MV-4-11 (cell line): Measurements from ENCODE around the gene PPP6R2.
A peak's percentile ranks its signal among the peaks of the same experiment; 100 is the strongest.
"Not testable (repeated sequence)": the region's sequence is repeated elsewhere in the genome, so short reads cannot be mapped to it uniquely, and the experiment has no call there.

Experiments
- DNase-seq: peaks from one replicate; lab custom pipeline; 2025; lab: John Stamatoyannopoulos, UW

The PPP6R2 gene

GRCh38 chr22:50341977-50342650 is 1.0 kb upstream of the PPP6R2 start:
- peak; percentile 80 for DNase-seq

- DNase-seq: no peak
These were observed 411 bp downstream of the PPP6R2 start for GRCh38 chr22:50343541-50343935.

- no peak for DNase-seq
These were observed 3.3 kb downstream of the PPP6R2 start for GRCh38 chr22:50346470-50346869.

GRCh38 chr22:50347157-50347556 is 4.0 kb downstream of the PPP6R2 start:
- DNase-seq: no peak

DNA sequence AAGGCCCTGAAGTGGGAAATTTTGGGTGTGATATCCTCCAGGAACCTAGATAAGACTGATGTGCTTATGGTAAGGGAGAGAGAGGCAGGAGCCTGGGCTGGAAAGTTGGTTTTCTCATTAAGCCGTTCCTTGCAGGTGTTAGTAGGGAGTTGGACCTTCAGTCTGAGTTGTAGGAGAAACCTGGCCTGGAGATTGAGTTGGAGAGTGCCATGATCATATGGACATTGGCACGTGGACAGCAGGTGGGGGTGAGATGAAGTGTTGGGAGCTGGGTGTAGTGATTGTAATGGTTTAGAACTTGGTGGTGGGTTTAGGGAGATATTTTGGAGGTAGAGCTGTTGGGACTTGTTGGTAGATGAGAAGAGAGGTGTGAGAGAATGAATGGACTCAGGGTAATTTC is 4.9 kb downstream of the PPP6R2 start:
- DNase-seq: no peak

GRCh38 chr22:50356186-50356585 is 13.1 kb downstream of the PPP6R2 start:
- DNase-seq: no peak

DNA sequence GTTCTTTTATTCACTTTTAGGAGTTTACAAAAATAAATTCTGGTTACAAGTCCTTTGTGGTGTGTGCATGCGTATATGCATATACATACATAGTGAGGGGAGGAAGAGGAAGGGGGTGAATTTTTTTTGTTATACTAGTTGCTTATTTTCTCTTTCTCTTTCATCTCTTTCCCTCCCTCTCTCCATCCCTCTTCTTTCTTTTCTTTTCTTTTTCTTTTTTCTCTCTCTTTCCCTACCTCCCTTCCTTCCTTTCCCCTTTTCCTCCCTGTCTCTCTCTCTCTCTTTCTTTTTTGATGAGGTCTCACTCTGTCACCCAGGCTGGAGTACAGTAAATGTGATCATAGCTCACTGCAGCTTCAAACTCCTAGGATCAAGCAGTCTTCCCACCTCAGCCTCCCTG is 14.1 kb downstream of the PPP6R2 start:
- DNase-seq: no peak

DNA sequence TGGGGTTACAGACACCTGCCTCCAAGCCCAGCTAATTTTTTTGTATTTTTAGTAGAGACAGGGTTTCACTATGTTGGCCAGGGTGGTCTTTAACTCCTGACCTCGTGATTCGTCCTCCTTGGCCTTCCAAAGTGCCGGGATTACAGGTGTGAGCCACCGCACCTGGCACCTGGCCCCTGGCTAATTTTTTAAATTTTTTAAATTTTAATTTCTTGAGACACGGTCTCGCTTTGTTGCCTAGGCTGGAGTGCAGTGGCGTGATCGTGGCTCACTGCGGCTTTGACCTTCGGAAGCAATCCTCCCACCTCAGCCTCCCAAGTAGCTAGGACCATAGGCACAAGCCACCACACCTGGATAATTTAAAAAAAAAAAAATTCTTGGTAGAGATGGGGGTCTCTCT is 14.6 kb downstream of the PPP6R2 start:
- DNase-seq: no peak

GRCh38 chr22:50360578-50360977 is 17.5 kb downstream of the PPP6R2 start:
- DNase-seq: no peak

GRCh38 chr22:50361222-50361621 is 18.1 kb downstream of the PPP6R2 start:
- no peak for DNase-seq

DNA sequence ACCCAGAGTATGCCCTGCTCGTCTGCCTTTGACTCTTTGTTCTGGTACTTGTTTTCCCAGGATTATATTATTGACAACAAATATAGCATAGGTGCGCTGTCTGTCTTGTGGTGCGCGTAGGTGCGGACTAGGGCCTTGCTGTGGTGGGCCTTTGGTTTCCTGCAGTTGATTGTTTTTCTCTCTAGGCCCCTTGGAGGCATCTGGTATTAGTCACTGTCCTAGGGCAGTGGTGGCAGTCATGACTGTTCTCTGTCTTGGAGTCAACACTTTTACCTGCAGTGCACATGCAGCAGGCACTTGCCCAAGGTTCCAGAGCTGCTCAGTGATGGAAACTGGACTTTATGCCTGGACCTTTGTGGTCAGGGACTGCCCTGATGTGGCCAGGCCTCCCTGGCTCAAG is 18.6 kb downstream of the PPP6R2 start:
- DNase-seq: no peak

DNA sequence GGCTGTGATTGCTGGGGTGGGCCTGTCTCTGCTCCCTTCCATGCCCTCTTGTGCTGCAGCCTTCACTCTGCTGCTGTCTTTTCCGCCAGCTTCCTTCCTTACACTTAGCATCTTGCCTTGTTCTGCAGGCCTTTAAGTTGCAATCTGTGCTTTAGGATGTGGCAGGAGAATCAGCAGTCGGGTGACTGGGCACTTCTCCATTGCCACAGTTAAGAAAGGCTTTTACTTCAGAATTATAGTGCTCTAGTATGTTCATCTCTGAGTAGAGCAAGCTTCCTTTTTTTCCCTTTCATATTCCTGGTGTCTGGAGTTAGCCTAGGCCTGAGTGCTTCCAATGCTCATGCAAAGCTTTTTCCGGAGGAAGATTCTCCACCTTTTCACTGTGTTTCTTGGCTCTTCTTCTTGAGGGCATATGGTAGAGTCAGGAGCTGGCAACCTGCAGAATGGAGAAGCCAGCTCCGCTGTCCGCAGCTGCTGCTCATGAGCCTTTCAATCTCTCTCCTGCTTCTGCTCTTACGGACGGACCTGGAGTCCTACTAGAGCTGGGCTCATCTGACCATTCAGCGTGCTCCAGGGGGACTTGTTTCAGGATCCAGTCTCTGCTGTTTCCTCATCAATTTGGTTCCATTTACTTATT is 20.2 kb downstream of the PPP6R2 start:
- no peak for DNase-seq

DNA sequence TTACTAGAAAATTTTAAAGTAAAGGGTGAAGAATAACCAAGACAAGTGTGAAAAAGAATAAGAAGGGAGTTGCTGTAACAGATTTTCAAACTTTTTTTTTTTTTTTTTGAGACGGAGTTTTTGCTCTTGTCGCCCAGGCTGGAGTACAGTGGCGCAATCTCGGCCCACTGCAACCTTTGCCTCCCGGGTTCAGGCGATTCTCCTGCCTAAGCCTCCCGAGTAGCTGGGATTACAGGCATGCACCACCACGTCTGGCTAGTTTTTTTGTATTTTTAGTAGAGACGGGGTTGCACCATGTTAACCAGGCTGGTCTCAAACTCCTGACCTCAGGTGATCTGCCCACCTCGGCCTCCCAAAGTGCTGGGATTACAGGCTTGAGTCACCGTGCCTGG is 20.7 kb downstream of the PPP6R2 start:
- DNase-seq: not testable (repeated sequence)

GRCh38 chr22:50367778-50368500 is 24.8 kb downstream of the PPP6R2 start:
- DNase-seq: no peak

- DNase-seq: no peak
These were observed 28.0 kb downstream of the PPP6R2 start for GRCh38 chr22:50371101-50371648.

DNA sequence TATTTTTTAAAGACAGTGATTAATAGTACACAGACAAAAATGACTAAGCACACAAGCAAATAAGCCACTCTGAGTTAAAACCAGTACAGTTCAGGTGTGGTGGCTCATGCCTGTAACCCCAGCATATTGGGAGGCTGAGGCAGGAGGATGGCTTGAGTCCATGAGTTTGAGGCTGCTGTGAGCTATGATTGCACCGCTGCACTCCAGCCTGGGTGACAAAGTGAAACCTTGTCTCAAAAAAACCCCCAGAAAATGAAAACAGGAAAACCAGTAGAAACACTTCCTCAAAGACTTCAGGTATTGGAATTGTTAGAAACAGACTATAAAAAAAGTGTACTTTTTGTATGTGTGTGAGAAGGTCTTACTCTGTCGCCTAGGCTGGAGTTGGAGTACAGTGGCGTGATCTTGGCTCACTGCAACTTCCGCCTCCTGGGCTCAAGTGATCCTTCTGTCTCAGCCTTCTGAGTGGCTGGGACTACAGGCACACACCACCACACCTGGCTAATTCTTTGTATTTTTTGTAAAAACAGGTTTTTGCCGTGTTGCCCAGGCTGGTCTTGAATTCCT is 33.0 kb downstream of the PPP6R2 start:
- DNase-seq: no peak

DNA sequence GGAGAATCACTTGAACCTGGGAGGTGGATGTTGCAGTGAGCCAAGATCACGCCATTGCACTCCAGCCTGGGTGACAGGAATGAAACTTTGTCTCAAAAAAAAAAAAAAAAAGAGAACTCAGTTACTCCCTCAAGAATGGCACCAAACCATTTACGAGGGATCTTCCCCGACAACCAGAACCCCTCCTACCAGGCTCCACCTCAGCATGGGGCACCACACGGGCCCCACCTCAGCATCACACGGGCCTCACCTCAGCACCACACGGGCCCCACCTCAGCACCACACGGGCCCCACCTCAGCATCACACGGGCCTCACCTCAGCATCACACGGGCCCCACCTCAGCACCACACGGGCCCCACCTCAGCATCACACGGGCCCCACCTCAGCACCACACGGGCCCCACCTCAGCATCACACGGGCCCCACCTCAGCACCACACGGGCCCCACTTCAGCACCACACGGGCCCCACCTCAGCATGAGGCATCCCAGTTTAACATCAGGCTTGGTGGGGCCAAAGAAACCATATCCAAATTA is 38.0 kb downstream of the PPP6R2 start:
- not testable (repeated sequence) for DNase-seq

GRCh38 chr22:50396751-50397370 is 53.7 kb downstream of the PPP6R2 start:
- no peak for DNase-seq

DNA sequence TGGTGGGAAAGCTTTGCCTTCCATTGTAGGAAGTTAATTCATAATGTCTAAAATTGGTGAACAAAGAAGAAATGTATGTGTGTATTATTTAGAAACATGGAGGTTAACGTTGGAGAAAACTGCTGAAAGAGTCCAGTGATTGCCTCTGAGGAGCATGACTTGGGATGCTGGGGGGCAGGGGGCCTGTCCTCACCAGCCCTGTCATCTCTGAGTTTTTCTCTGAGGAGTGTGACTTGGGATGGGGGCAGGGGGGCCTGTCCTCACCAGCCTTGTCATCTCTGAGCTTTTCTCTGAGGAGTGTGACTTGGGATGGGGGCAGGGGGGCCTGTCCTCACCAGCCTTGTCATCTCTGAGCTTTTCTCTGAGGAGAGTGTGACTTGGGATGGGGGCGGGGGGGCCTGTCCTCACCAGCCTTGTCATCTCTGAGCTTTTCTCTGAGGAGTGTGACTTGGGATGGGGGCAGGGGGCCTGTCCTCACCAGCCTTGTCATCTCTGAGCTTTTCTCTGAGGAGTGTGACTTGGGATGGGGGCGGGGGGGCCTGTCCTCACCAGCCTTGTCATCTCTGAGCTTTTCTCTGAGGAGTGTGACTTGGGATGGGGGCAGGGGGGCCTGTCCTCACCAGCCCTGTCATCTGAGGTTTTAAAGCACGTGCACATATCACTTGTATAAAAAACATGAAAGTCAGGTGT is 54.4 kb downstream of the PPP6R2 start:
- DNase-seq: not testable (repeated sequence)

GRCh38 chr22:50398831-50399648 is 55.9 kb downstream of the PPP6R2 start:
- DNase-seq: no peak
